ENCODE data around the gene PDHX. TPM values are rescaled to one million over a fixed set of nuclear protein-coding genes. Genes with fewer than 3 reads are reported as not detected.
A peak's percentile ranks its signal among the peaks of the same experiment; 100 is the strongest.
"Not testable (repeated sequence)": the region's sequence is repeated elsewhere in the genome, so short reads cannot be mapped to it uniquely, and the experiment has no call there.

Gene PDHX
- total RNA-seq (2014; rRNA removed; shearing (Covaris generic)) = 50.3 and 59.7 TPM in 2 replicates

DNA sequence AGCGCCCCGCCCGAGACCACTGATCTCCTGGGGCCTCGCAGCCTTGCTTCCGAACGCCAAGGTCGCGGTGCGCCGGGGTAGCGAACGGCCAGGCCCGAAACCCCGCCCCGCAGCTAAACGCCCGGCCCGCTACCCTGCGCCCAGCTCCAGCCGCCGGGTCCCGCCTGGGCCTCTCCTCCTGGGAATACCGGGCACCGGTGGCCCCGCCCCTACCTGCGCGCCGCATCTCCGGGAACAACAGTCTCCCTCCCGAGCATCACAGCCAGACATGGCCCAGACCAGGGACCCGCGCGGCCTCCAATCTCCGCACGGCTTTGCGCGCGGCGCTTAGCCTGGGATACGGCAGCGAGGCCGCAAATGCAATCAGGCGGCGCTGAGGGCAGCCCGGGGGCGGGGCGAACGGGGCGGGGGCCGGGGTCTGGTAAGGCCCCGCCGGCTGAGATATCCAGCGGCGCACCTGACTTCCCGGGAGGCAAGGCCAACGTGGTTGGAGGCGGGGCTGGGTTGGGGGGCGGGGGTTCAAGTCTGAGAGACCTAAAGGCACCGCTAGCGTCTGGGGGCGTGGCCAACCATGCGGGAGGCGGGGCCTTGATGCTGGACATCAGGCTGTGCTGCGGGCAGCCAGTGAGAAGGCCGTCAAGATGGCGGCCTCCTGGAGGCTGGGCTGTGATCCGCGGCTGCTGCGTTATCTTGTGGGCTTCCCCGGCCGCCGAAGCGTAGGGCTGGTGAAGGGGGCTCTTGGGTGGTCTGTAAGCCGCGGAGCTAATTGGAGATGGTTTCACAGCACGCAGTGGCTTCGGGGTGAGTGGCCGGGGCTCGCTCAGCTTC lies at the start of gene PDHX, which contains the start of gene APIP:
Gene PDHX, plus strand, starts transcription at position 604 of the 828 bp plus-strand sequence. Its CDS starts 38 bp downstream, at position 642.
Gene APIP, minus strand, starts transcription at position 365 of the 828 bp plus-strand sequence. Its CDS starts 95 bp downstream, at position 270.
- peak; percentile 99 for DNase-seq (ENCODE audit: low spot score)

DNA sequence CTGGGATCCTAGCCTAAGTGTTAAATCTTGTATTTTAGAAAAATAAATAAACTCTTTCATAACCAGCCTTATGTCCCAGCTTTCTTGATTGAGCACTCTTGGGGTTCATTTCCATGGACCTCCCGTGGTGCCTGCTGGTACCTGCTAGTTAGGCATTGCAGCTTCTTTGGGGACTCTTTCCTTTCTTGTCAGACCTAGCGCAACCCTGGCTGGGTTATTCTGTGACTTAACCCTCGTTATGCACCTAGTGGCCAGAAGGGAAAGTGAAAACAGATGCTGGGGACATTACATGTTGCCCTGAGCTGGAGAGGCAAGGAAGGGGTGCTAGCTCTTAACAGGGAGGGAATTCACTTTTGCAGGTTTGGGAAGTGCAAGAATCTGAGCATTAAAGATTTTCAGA lies 47.0 kb upstream of the PDHX start:
- DNase-seq (ENCODE audit: low spot score) = no peak

DNA sequence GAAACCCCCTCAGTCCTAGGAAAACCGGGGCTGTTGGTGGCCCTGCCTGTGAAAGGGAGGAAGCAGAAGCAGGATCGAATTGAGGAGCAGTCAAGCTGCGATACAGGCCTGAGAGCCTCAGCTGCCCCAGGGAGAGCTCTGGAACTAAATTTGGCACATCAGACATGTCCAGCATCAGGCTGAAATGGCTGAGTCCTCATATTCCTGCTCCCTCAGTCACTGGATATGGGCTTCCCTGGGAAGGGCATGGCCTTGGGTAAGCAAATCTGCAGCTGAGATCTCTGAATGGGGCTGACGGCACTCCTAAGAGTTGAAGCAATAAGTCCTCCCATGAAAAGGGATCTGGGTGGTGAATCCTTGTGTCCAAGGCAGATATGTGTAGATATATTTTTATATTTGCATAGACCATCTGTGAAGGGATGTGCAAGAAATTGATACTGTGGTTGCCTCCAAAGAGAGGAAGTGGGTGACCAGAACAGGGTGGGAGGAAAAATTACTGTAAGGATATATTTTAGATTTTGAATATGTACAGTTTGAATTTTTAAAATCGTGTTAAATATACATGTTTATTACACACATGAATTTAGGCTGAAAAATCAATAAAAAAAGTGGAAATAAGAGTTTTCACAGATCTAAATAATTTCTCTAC lies 45.7 kb upstream of the PDHX start:
- no peak for DNase-seq (ENCODE audit: low spot score)

DNA sequence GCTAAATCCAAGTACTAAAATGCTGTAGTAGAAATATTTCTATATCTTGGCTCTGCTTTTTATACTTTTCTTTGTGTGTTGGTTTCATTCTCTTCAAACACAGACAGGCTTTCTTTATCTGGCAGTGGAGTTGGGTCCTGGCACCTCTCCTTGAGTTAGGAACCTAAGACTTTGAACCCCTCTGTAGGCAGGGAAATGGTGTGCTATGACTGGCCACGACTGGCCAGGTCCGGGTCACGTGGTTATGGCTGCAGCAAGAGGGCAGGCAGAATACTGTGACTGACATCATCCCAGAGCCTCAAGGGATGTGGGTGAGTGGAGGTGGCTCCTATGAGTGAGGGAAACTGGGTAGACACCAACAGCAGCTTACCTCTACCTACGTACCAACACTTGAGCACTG lies 42.2 kb upstream of the PDHX start:
- no peak for DNase-seq (ENCODE audit: low spot score)

DNA sequence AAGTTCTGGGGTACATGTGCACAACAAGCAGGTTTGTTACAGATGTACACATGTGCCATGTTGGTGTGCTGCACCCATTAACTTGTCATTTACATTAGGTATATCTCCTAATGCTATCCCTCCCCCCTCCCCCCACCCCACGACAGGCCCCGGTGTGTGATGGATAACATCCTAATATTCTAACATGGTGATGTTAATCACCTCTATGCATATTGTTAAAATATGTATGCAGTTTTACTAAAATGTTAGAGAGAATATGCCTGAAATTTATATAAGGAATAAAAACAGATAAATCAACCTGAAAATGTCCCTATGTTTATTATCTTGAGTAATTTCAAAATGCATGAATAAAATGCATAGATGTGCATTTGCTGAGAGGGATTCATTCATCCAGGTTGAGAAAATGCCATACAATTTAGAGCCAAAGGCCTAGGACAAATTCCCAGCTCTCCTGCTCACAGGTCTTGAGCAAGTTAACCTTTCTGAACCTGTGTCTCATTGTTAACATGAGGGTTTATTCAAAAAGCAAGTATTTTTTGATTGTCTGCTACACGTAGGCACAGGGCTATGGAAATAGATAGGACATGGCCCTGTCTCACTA lies 38.9 kb upstream of the PDHX start:
- DNase-seq (ENCODE audit: low spot score) = no peak

DNA sequence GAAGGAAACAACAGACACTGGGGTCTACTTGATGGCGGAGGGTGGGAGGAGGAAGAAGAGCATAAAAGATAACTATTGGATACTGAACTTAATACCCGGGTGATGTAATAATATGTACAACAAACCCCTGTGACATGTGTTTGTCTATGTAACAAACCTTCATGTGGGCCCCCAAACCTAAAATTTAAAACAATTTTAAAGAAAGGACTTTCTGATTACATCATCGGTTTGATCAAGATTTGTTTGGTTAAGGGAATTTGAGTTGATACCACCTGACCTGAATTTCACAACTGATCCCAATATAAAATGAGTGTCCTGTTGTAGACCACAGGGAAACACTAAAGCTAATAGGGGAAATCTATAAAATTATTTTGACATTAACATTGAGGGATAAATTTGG lies 34.5 kb upstream of the PDHX start:
- DNase-seq (ENCODE audit: low spot score) = no peak

DNA sequence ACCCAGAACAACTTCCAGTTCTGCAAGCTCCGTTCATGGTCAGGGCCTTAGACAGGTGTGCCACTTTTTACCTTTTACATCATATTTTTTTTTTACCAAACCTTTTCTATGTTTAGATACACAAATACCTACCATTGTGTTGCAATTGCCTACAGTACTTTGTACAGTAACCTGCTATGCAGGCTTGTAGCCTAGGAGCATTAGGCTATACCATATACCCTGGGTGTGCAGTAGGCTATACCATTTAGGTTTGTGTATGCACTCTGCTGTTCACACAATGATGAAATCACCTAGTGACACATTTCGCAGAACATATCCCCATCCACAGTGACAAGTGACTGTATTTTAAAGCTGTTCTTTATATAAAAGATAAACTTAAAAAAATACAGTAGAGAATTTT lies 29.8 kb upstream of the PDHX start:
- no peak for DNase-seq (ENCODE audit: low spot score)

DNA sequence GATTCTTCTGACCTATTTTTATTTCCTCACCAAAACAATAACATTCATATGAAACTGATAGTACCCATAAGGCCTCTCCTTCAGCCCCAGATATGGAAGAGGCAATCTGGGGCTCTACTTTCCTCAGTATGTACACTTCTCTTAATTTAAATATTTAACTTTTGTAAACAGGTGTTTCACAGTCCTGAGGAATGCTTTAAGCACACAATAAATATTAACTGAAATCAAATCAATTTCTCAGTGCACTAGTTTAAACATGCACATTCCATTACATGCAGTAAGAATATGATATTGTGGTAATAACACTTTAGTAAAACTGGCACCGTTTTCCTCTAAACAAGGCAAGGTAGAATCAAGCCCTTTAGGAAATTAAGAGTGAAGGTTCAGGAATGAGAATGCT lies 29.2 kb upstream of the PDHX start:
- DNase-seq (ENCODE audit: low spot score) = no peak

DNA sequence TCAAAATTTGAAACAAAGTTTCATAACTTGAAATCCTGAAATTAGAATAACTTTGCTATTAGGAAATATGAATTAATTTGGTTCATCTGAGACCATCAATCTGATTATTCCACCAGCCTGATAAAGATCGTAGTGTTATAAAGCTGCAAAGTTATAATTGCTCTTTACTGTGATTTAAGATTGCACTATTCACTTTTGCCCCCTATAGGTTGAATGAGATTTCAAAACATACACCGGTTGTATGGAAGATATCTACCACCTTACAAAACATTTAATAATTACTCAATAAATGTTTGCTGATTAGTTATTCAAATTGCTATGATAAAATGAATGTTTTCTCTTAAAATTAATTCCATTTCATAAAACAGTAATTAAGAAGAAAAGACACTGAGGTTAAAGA lies 26.3 kb upstream of the PDHX start:
- peak; percentile 11 for DNase-seq (ENCODE audit: low spot score)

DNA sequence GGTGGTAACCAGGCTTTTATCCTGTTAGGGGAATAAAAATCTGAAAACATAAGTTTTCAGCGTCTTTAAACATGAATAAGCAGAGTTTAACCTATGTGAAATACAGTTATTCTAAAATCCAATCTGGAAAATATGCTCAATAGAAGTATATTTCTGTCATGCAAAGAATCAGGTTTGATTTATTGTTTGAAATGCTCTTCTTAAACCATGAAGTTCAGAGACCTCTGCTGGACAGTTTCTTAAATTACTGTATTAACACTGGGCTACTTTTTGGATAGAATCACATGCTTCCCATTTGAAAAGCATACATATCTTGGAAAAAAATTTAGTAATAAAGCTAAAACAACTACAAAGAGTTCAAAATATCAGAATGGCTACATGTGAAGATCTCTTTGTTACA lies 25.6 kb upstream of the PDHX start:
- peak; percentile 50 for DNase-seq (ENCODE audit: low spot score)

DNA sequence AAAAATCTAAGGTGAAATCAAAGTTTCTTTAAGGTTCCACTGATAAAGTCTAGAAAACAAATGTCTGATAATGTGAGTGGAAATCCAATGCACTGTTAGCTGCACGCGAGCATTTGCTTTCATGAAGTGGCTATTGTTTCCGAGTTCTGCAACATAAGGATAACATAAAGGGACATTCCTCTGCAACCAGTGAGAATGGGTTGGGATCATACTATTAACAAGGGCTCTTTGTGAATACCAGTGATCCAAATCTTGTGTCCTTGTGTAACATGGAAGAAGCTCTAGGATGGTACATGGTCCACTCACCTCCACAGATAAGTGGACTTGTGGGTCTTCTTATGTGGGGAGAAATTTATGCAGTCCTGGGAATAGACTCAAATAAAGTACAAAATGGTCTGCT lies 24.8 kb upstream of the PDHX start:
- DNase-seq (ENCODE audit: low spot score) = no peak

DNA sequence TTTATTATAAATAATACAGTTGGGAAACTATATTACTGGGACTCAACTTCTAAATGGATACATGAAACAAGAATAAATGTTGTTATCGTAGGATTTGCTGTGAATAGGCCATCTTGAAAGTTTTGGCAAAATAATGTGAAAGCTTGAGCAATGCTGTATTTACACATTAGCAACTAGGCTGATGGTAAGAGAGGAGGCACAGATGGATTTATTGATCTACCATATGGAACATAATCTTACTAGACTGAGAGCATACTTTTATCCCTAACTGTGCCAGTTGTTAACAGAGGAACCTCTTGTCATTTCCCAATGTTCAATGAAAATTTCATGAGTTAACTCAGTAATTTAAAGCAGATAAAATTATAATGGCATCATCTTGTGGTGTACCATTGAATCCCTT lies 23.0 kb upstream of the PDHX start:
- DNase-seq (ENCODE audit: low spot score) = no peak

DNA sequence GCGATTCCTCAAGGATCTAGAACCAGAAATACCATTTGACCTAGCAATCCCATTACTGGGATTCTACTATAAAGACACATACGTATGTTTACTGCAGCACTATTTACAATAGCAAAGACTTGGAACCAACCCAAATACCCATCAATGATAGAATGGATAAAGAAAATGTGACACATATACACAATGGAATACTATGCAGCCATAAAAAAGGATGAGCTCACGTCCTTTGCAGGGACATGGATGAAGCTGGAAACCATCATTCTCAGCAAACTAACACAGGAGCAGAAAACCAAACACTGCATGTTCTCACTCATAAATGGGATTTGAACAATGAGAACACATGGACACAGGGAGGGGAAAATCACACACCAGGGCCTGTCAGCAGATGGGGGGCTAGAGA lies 20.2 kb upstream of the PDHX start:
- DNase-seq (ENCODE audit: low spot score) = not testable (repeated sequence)

DNA sequence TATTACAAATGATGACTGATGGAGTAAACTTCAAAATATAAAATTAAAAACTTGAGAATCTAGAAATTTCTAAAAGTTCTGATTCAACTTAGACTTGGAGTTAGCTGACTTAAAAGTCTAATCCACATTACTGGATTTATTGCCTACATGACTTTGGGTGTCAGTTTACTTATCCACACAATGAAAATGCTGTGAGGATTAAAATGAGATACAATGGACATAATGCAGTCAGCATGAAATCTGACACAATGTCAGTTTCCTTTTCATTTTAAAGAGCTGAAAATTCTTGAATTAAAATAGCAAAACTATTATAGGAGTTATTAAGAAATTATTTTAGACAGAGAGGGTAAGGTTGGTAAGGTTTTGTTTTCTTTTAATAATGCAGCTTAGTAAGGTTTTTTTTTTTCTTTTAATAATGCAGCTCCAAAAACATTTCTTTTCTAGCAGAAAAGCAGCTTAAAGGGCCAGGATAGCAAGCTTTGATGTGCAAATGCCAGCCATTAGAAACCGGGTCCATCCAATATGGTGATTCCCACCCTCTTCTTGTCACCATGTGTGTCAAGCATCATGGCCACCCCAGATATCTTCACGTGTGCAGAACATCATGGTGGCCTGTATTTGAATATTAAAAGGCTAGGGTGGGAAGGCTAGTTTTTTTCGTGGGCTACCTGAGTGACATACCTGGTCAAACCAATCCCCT lies 19.1 kb upstream of the PDHX start:
- no peak for DNase-seq (ENCODE audit: low spot score)

DNA sequence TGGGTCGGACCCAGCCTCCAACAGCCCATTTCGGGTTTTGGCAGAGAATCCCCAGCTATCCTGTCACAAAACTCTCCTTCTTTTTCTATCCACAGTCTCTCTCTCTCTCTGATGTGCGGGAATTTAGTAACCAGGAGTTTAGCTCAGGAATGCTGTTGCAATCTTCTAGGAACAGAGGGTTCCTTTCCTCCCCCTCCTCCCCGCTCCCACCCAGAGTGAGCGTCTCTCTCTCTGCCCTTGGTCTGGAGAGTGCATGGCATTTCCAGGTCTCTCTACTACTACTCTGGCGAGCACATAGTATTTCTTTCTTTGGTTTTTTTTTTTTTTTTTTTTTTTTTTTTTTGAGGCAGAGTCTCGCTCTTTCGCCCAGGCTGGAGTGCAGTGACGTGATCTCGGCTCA lies 17.9 kb upstream of the PDHX start:
- no peak for DNase-seq (ENCODE audit: low spot score)

DNA sequence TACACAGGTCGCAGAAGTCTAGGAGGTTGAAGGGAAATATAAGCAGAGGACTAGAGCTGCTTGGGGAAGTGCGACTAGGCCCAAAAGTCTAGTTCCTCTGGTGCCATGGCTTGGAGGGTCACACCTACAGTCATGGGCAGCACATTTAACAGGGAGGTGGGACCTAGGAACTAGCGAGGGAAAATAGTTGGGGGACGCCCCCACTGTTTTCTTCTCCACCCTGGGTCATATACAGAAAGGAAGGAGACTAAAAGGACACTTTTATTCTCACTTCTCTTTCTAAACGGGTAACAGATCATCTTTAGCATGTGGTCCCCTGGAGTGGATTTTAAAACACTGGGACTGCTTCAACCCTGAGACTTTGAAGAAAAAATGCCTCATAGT lies 16.8 kb upstream of the PDHX start:
- DNase-seq (ENCODE audit: low spot score) = no peak

DNA sequence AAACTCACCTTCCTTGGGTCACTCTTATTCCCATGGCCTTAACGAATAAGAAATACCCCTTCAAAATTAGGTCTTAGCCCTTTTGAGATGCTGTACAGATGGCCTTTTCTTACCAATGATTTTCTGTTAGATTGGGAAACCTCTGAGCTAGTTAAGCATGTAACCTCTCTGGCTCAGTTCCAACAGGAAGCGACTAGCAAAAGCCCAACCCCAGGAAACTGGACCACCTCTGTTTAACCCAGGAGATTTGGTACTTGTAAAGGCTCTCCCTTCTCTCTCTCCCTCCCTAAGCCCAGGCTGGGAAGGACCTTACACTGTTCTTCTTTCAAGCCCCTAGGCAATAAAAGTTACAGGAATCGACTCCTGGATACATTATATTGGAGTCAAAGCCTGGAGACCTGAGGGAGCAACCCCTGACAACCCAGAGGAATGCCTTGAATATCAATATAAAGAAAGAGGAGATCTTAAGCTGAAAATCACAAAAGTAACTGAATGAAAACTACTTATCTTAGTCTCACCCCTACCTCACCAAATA lies 11.9 kb upstream of the PDHX start:
- no peak for DNase-seq (ENCODE audit: low spot score)

DNA sequence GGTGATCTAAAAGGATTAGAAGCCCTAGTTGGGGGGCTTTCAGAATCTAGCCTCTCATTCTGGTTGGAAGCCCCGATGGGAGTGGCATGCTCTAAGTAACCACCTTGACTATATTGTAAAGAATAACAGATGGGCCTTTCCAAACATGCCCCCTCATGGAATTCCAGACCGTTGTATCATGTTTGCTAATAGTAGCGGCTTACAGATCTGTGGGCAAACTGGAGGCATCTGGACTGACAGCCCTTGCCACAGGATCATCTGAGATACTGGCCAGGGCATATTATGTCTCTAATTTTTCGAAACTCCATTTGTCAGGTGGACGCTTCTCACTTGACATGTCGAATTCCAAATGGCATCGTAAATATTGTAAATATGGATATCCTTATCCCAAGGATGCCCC lies 10.8 kb upstream of the PDHX start:
- DNase-seq (ENCODE audit: low spot score) = no peak

DNA sequence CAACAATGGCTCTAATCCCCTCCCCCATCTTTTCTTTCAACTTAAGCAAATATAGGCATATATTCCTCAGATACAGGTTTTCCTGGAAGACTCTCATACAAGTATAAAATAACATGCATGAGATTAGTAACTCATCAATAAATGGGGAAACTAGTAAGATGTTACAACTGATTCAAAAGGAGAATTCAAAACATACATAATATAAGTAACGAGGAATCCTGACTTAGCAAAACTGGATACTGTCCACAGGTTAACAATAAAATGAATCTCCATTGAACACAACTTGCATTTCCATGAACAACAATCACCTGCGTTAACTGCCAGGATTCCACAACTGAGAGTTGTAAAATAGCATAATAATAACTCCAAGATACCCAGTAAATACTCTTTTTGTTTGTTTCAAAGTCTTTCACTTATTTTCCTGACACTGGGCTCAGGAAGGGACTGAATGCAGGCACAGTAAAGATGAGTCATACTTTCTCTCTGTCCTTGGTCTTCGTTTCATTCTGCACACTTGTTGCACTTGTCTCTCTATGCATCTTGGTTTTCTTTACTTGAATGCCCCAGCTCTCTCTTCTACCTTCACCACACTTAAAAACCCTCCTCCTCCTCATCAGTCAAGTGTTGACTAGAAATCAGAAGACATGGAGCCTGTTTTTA lies 8.4 kb upstream of the PDHX start:
- DNase-seq (ENCODE audit: low spot score) = no peak

DNA sequence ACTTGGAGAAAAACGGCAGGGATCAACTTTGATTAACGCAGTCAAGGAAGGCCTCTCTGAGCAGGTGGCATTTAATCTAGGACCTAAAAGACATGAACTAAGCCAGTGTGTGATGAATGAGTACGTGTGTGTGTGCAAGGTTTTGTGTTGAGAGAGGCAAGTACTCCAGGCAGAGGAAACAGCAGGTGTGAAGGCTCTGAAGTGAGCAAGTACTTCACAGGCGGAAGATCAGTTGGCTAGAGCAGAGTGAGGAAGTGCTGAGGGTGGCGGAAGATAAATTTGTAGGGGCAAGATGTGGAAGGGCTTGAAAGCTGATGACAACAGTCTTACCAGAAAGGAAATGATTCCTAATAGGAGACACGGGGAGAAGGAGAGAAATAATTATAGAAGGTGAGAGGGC lies 7.0 kb upstream of the PDHX start:
- DNase-seq (ENCODE audit: low spot score) = no peak

DNA sequence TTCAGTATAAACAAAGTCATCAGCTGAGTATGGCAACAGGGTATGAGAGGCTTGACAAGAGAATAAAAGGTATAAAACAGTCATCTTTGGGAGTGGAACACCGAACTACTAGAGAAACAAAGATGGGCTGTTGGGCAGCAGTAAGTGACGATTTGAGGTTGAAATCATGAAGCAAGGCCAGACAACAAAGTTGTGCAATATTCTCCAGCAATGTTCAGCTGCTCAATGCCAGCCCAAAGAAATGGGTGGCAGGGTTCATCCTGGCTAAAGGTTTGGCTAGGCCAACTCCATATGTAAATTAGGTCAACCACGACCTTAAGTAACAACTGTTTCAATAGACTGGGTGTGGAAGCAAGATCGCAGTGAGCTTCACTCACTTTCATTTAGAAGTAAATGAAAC lies 6.5 kb upstream of the PDHX start:
- no peak for DNase-seq (ENCODE audit: low spot score)

DNA sequence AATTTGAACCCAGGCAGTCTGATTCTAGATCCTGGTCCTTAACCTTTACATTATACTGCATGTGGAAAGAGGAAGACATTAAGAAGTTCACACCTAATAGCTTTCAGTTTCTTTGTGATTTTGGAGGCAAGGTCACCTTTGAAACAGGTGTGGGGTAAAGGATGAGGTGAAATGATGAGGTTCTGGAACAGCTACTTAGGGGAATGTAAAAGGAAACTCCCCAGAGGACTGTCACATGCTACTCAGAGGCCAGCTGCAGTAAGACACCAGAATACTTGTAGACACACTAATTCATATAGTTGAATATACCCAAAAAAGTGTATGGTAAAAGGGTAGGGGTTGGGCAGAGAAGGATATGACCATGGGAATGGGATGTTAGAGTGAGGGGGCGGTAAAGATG lies 5.6 kb upstream of the PDHX start:
- no peak for DNase-seq (ENCODE audit: low spot score)

All from A172 (cell line).